ENCODE data around the gene CCDC60.

- no peak for TF ChIP-seq POLR2AphosphoS5 (IDR thresholded peaks at IDR 0.05; ENCODE audit: low read depth, low read length)
- no peak for TF ChIP-seq TAF1 (IDR thresholded peaks at IDR 0.05; ENCODE audit: borderline replicate concordance, insufficient read depth, low read length)
These were observed 126.3 kb downstream of the CCDC60 start for GRCh38 chr12:119460876-119461275.
